ENCODE measurements around the gene IL7R. TPM values are rescaled to one million over a fixed set of nuclear protein-coding genes. Genes with fewer than 3 reads are reported as not detected.

The IL7R gene
- total and polyA plus RNA-seq, 10 of the 15 experiments (the other 5 are each of a cell fraction or from before 2014, with no cell fraction given), result 0.40 to 21.1 (median 0.85) TPM

GRCh38 chr5:35900972-35901695, 44.4 kb downstream of the IL7R start:
- peak overlapping the region; percentile 50; the same call in 1 of the 2 replicates for H3K4me2 ChIP-seq (ENCODE audit: control insufficient read depth, insufficient read depth)
- no peak overlapping the region for H3K4me3 ChIP-seq
- no peak for FAIRE-seq
- no peaks in the 10 kb centered on the region for H3K36me3 ChIP-seq (ENCODE audit: control insufficient read depth in 2 of 2, insufficient read depth in 2 of 2, low read length in 1 of 2)
- CTCF ChIA-PET, result interaction anchor here (1.0 to 2.4 kb wide), 5 partner anchors 28 to 124 kb away, joined by 3 to 8 read pairs (median 5); no protein-coding TSS in a partner anchor
- peaks cover 52% of the 10 kb centered on the region for H3K4me1 ChIP-seq (ENCODE audit: control insufficient read depth, insufficient read depth, low read length)
- no TSS peak for BruUV-seq (replicated peaks)
- TF ChIP-seq CHD4 (IDR thresholded peaks at IDR 0.05) (no peak), MTA2 (IDR thresholded peaks at IDR 0.05; ENCODE audit: low read depth) (0 out of 2 replicates have a peak, but pooled peaks have one; percentile 42), ZNF592 (IDR thresholded peaks at IDR 0.05) (no peak), POLR2AphosphoS2 (IDR thresholded peaks at IDR 0.05; ENCODE audit: low read depth, low read length) (no peak), IKZF1 (conservative IDR thresholded peaks at IDR 0.05) (peak; percentile 42), ZBTB33 (IDR thresholded peaks at IDR 0.05) (no peak), ZSCAN29 (IDR thresholded peaks at IDR 0.05) (no peak), ATF7 (IDR thresholded peaks at IDR 0.05; ENCODE audit: low read depth) (0 out of 2 replicates have a peak, but pooled peaks have one; percentile 37), DPF2 (IDR thresholded peaks at IDR 0.05) (0 out of 2 replicates have a peak, but pooled peaks have one; percentile 28)
- RAD21 ChIA-PET (ENCODE audit: unreplicated experiment), result interaction anchor here (0.6 to 2.3 kb wide), 11 partner anchors 16 to 282 kb away, joined by 3 to 10 read pairs (median 3); no protein-coding TSS in a partner anchor
- H2AFZ ChIP-seq (ENCODE audit: control insufficient read depth, low read depth, low read length), result no peak overlapping the region
- intact Hi-C loops (cut with micrococcal nuclease; ENCODE audit: unreplicated experiment) (no loop called here), in situ Hi-C loops (cut with MboI) (no loop called here)
- H3K9ac ChIP-seq (ENCODE audit: control insufficient read depth, insufficient read depth, low read length), result no peak overlapping the region
- POLR2A ChIA-PET, result interaction anchor here (0.7 to 5.6 kb wide), 6 partner anchors 19 to 51 kb away, joined by 3 to 23 read pairs (median 3); no protein-coding TSS in a partner anchor
- no peak for DNase-seq (ENCODE audit: low read depth, low spot score)
- peak; percentile 9 for ATAC-seq
- SMC1A ChIA-PET (ENCODE audit: uncharacterized antibody, unreplicated experiment), result interaction anchor here (1.1 to 13.7 kb wide), 7 partner anchors 10 to 107 kb away, joined by 3 to 238 read pairs (median 6); partner anchors contain the start of gene IL7R
- 88% methylated on average over 3 of the region's 3 CpGs for WGBS (ENCODE audit: insufficient coverage, insufficient replicate concordance, low lambda C conversion rate, missing lambda C conversion rate)
- no peaks in the 10 kb centered on the region for H4K20me1 ChIP-seq (ENCODE audit: control insufficient read depth, insufficient read depth)
- no peaks in the 10 kb centered on the region for H3K27me3 ChIP-seq (replicated peaks in 1 of 2; ENCODE audit: control insufficient read depth in 2 of 2, insufficient read depth in 2 of 2, low read length in 1 of 2)
- H3K79me2 ChIP-seq (ENCODE audit: control insufficient read depth, insufficient read depth, low read length), result no peaks in the 10 kb centered on the region
- no peaks in the 10 kb centered on the region for H3K9me3 ChIP-seq (replicated peaks; ENCODE audit: control insufficient read depth, insufficient read depth, low read length)
- peak overlapping the region; percentile 59 for H3K27ac ChIP-seq (ENCODE audit: control insufficient read depth, insufficient read depth)

Data from GM12878 (cell line).